HCT116 (cell line): ENCODE data around the gene IL20RA. TPM values are rescaled to one million over a fixed set of nuclear protein-coding genes. Genes with fewer than 3 reads are reported as not detected.

Experiments used
- ATAC-seq: fragments of 200-7000 bp; cut with Tn5 transposase; 2 replicates; pipeline ENCODE4 v1.9.1; 2020; ENCODE audit warnings: mild to moderate bottlenecking, moderate library complexity
- BruUV-seq: library from RNA; stranded (reverse); fragments of 400-500 nt; replicated peaks from 2 replicates; lab custom pipeline; 2021; lab: Mats Ljungman, UMichigan
- CTCF ChIA-PET: fragments of 300-600 bp; sonication (Branson Sonifier 250); formaldehyde crosslinking; loops from one replicate; lab custom pipeline; 2021; ENCODE audit warnings: antibody characterized with exemption; lab: Charles Lee
- POLR2A ChIA-PET: fragments of 300-600, 350-600 bp; sonication (Branson Sonifier 250); formaldehyde crosslinking; loops from one replicate; lab custom pipeline; 2021; ENCODE audit warnings: antibody characterized with exemption; lab: Charles Lee
- RAD21 ChIA-PET, 2 experiments: fragments of 300-600 bp; sonication (Branson Sonifier 250); formaldehyde crosslinking; loops; one replicate each; lab custom pipeline; 2023; ENCODE audit warnings: low total read pairs in 2 of 2; ENCODE audit not compliant: uncharacterized antibody in 2 of 2, unreplicated experiment in 2 of 2, low non-redundant PET in 1 of 2; lab: Charles Lee
- DNase-seq: peaks from one replicate; pipeline ENCODE4 v3.0.0-alpha.2; 2010; ENCODE audit warnings: low read depth, low spot score
- H2AFZ ChIP-seq: fragments of 200-600 bp; shearing (Covaris generic), sonication (generic); 2 replicates; pipeline ENCODE4 v1.6.1; 2017; ENCODE audit warnings: low read depth, mixed run types, mixed read lengths, antibody characterized with exemption, low read length; ENCODE audit not compliant: poor library complexity, severe bottlenecking
- H3K27ac ChIP-seq: 2 replicates; pipeline ENCODE4 v1.5.1; 2012; ENCODE audit warnings: low read depth, low read length
- H3K27me3 ChIP-seq: fragments of 200-600 bp; sonication (generic); 2 replicates; pipeline ENCODE4 v1.6.1; 2016; ENCODE audit warnings: mixed run types, low read length, mixed read lengths; ENCODE audit not compliant: insufficient read depth
- H3K36me3 ChIP-seq, 2 experiments: fragments of 200-500 bp in 1 of 2; fragments of 200-600 bp in 1 of 2; sonication (Bioruptor generic) in 1 of 2; sonication (generic) in 1 of 2; 2 replicates each; pipeline versions ENCODE4 v1.5.1 to v1.6.1; 2014 to 2016; ENCODE audit warnings: low read length in 2 of 2, inconsistent platforms in 1 of 2, mixed read lengths in 1 of 2, mixed run types in 1 of 2; ENCODE audit not compliant: insufficient read depth in 2 of 2, control insufficient read depth in 1 of 2
- H3K4me1 ChIP-seq, 2 experiments: fragments of 200-600 bp in 1 of 2; sonication (generic) in 1 of 2; 2 replicates each; pipeline versions ENCODE4 v1.5.1 to v1.6.1; 2012 to 2017; ENCODE audit warnings: low read length in 2 of 2, inconsistent platforms in 1 of 2, mild to moderate bottlenecking in 1 of 2, mixed read lengths in 1 of 2, mixed run types in 1 of 2, moderate library complexity in 1 of 2; ENCODE audit not compliant: insufficient read depth in 2 of 2, control insufficient read depth in 1 of 2
- H3K4me2 ChIP-seq: fragments of 200-600 bp; sonication (generic); 2 replicates; pipeline ENCODE4 v1.6.1; 2017; ENCODE audit warnings: mixed run types, low read length, mixed read lengths
- H3K4me3 ChIP-seq, 2 experiments: fragments of 200-600 bp in 1 of 2; sonication (generic) in 1 of 2; replicated peaks in 1 of 2; 2 replicates each; pipeline ENCODE4 v1.5.1; 2011 to 2016; ENCODE audit warnings: low read length in 2 of 2, control low read depth in 1 of 2, low read depth in 1 of 2, mild to moderate bottlenecking in 1 of 2, mixed read lengths in 1 of 2, mixed run types in 1 of 2
- H3K79me2 ChIP-seq: fragments of 200-600 bp; sonication (generic); 2 replicates; pipeline ENCODE4 v1.6.1; 2017; ENCODE audit warnings: mild to moderate bottlenecking, mixed run types, low read length, moderate library complexity, mixed read lengths; ENCODE audit not compliant: insufficient read depth
- H3K9ac ChIP-seq: fragments of 200-600 bp; sonication (generic); 2 replicates; pipeline ENCODE4 v1.6.1; 2016; ENCODE audit warnings: low read length, mixed read lengths
- H3K9me2 ChIP-seq: fragments of 200-600 bp; sonication (generic), shearing (Covaris generic); 2 replicates; pipeline ENCODE4 v1.6.1; 2017; ENCODE audit warnings: mixed run types, mild to moderate bottlenecking, moderate library complexity; ENCODE audit not compliant: insufficient read depth
- H3K9me3 ChIP-seq, 2 experiments: fragments of 200-500 bp in 1 of 2; fragments of 200-600 bp in 1 of 2; sonication (Bioruptor generic) in 1 of 2; sonication (generic) in 1 of 2; 2 replicates each; pipeline ENCODE4 v1.6.1; 2014 to 2017; ENCODE audit warnings: low read length in 2 of 2, mixed read lengths in 2 of 2, inconsistent platforms in 1 of 2, low read depth in 1 of 2, mild to moderate bottlenecking in 1 of 2, mixed run types in 1 of 2, moderate library complexity in 1 of 2; ENCODE audit not compliant: control insufficient read depth in 1 of 2, insufficient read depth in 1 of 2
- H4K20me1 ChIP-seq: fragments of 200-600 bp; sonication (generic), shearing (Covaris generic); 2 replicates; pipeline ENCODE4 v1.6.1; 2017; ENCODE audit warnings: mixed run types, mild to moderate bottlenecking, moderate library complexity; ENCODE audit not compliant: insufficient read depth
- CBX3 ChIP-seq: IDR thresholded peaks from 2 replicates; pipeline ENCODE4 v1.6.1; 2012; ENCODE audit warnings: low read depth
- CEBPB ChIP-seq: IDR thresholded peaks from 2 replicates; pipeline ENCODE4 v1.6.1; 2012; ENCODE audit warnings: low read depth
- ELF1 ChIP-seq: IDR thresholded peaks from 2 replicates; pipeline ENCODE4 v1.6.1; 2012; ENCODE audit warnings: low read depth, borderline replicate concordance
- POLR2AphosphoS5 ChIP-seq: IDR thresholded peaks from 2 replicates; pipeline ENCODE4 v1.6.1; 2011; ENCODE audit warnings: mild to moderate bottlenecking, low read depth, low read length, moderate library complexity
- SIN3A ChIP-seq: IDR thresholded peaks from 2 replicates; pipeline ENCODE4 v1.6.1; 2012; ENCODE audit warnings: low read depth
- SP1 ChIP-seq: IDR thresholded peaks from 2 replicates; pipeline ENCODE4 v1.6.1; 2012; ENCODE audit warnings: low read depth
- SRF ChIP-seq: IDR thresholded peaks from 2 replicates; pipeline ENCODE4 v1.6.1; 2012; ENCODE audit warnings: low read depth
- intact Hi-C: fragments of 100-400 bp; cut with micrococcal nuclease; formaldehyde crosslinking; loops from 2 replicates; pipeline ENCODE4 v1.10.0; 2022
- total RNA-seq: library from RNA; stranded (reverse); gene quantifications from one replicate; pipeline ENCODE4 v1.2.1, GENCODE V29; 2021; ENCODE audit not compliant: unreplicated experiment
- TF ChIP-seq, protein P1 (sequence below), 3 experiments: fragments of 200-600 bp in 1 of 3; sonication (generic) in 1 of 3; IDR thresholded peaks in 2 of 3; conservative IDR thresholded peaks in 1 of 3; 2 replicates each; pipeline ENCODE4 v1.5.1; 2012 to 2017; ENCODE audit warnings: low read depth in 2 of 3, low read length in 2 of 3, antibody characterized with exemption in 1 of 3, borderline replicate concordance in 1 of 3, control low read depth in 1 of 3, mild to moderate bottlenecking in 1 of 3, mixed read lengths in 1 of 3, mixed run types in 1 of 3, moderate library complexity in 1 of 3; ENCODE audit not compliant: insufficient read depth in 1 of 3
- TF ChIP-seq, protein P2 (sequence below): IDR thresholded peaks from 2 replicates; pipeline ENCODE4 v1.6.1; 2012
- TF ChIP-seq, protein P3 (sequence below): IDR thresholded peaks from 2 replicates; pipeline ENCODE4 v1.6.1; 2012

The IL20RA gene
- total RNA-seq, 1 experiment from 2014 or later = 1.1 TPM

DNA sequence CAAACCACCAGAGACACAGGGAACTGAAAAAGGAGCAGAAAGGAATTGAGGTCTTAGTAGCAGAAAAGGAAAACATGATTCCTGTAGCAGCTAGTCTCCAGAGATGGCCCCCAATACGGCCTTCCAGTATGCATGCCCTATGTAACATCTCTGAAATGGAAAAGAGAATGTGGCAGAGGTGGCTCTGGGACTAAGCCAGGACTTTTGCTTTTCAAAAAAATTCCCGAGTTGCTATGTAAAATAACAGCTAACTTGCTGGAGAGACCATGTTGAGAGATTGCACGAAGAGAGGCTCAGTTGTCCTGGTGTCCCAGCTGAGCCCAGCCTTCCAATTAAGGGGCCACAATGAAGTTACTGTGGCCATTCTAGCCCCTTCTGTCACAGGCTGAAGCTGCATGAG lies 27.7 kb downstream of the IL20RA start:
- Histone ChIP-seq H3K36me3 (no peaks in the 10 kb centered on the region), H3K9me2 (no peaks in the 10 kb centered on the region), H3K27ac (no peak overlapping the region), H3K4me3 (no peak overlapping the region), H2AFZ (no peak overlapping the region), H3K4me1 (no peaks in the 10 kb centered on the region), H4K20me1 (no peaks in the 10 kb centered on the region), H3K9ac (no peak overlapping the region), H3K9me3 (no peaks in the 10 kb centered on the region), H3K4me2 (no peak overlapping the region), H3K27me3 (no peaks in the 10 kb centered on the region), H3K79me2 (no peaks in the 10 kb centered on the region)
- ATAC-seq = no peak
- DNase-seq = no peak
- CTCF ChIA-PET = no interaction called here
- POLR2A ChIA-PET = no interaction called here
- no TSS peak for BruUV-seq
- TF ChIP-seq SRF (no peak), SP1 (no peak), SIN3A (no peak), CEBPB (no peak), CBX3 (no peak)
- TF ChIP-seq, protein P1, sequence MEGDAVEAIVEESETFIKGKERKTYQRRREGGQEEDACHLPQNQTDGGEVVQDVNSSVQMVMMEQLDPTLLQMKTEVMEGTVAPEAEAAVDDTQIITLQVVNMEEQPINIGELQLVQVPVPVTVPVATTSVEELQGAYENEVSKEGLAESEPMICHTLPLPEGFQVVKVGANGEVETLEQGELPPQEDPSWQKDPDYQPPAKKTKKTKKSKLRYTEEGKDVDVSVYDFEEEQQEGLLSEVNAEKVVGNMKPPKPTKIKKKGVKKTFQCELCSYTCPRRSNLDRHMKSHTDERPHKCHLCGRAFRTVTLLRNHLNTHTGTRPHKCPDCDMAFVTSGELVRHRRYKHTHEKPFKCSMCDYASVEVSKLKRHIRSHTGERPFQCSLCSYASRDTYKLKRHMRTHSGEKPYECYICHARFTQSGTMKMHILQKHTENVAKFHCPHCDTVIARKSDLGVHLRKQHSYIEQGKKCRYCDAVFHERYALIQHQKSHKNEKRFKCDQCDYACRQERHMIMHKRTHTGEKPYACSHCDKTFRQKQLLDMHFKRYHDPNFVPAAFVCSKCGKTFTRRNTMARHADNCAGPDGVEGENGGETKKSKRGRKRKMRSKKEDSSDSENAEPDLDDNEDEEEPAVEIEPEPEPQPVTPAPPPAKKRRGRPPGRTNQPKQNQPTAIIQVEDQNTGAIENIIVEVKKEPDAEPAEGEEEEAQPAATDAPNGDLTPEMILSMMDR (IDR thresholded peaks at IDR 0.05 in 2 of 3, conservative IDR thresholded peaks at IDR 0.05 in 1 of 3; ENCODE audit: borderline replicate concordance in 1 of 3, insufficient read depth in 1 of 3, low read depth in 2 of 3, low read length in 2 of 3) = no peak
- TF ChIP-seq, protein P2, sequence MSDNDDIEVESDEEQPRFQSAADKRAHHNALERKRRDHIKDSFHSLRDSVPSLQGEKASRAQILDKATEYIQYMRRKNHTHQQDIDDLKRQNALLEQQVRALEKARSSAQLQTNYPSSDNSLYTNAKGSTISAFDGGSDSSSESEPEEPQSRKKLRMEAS = no peak
- TF ChIP-seq, protein P3, sequence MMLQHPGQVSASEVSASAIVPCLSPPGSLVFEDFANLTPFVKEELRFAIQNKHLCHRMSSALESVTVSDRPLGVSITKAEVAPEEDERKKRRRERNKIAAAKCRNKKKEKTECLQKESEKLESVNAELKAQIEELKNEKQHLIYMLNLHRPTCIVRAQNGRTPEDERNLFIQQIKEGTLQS = no peak
- intact Hi-C loops = loop anchor here (10.0 kb wide), 1 partner anchor 172 kb away; no protein-coding TSS in a partner anchor
- RAD21 ChIA-PET = no interaction called here

DNA sequence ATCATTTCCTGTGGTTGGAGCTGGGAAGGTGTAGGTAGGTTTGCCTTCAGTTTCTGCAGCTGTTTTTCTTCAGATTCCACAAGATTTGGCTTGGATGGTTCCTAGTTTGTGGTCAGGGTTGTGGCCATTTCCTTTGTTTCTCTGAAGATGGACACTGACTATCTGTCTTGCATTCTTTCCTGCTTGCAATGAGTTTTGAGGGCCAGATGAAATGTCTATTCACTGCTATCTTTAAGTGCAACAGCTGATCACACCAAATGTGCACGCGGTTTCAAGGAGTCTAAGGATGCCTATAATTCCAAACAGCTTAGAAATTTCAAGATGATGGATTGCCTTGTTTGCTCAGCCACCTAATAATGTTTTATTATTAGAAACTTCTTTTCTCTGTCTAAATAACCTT lies 28.4 kb downstream of the IL20RA start:
- ChIA-PET POLR2A (no interaction called here), RAD21 (no interaction called here), CTCF (no interaction called here)
- ATAC-seq = no peak
- Histone ChIP-seq H3K4me2 (no peak overlapping the region), H3K36me3 (no peaks in the 10 kb centered on the region), H3K4me1 (no peaks in the 10 kb centered on the region), H4K20me1 (no peaks in the 10 kb centered on the region), H3K27ac (no peak overlapping the region), H3K9me3 (no peaks in the 10 kb centered on the region), H3K79me2 (no peaks in the 10 kb centered on the region), H2AFZ (no peak overlapping the region), H3K27me3 (no peaks in the 10 kb centered on the region), H3K9me2 (no peaks in the 10 kb centered on the region), H3K4me3 (no peak overlapping the region)
- intact Hi-C loops = loop anchor here (10.0 kb wide), 1 partner anchor 172 kb away; no protein-coding TSS in a partner anchor
- no TSS peak for BruUV-seq
- no peak for TF ChIP-seq POLR2AphosphoS5
- TF ChIP-seq CBX3 = no peak
- no peak for TF ChIP-seq ELF1
- no peak for TF ChIP-seq SIN3A
- TF ChIP-seq, all 23 proteins: peak for 0
- DNase-seq = no peak
- H3K9ac ChIP-seq = no peak overlapping the region
